Middle frontal gyrus (tissue), 1 donor: ENCODE results near the gene FOXN3.

Experiments used
- DNase-seq: peaks from one replicate; pipeline ENCODE4 v3.0.0-alpha.2; 2015; ENCODE audit warnings: low spot score; ENCODE audit errors: extremely low spot score

Gene FOXN3

DNA sequence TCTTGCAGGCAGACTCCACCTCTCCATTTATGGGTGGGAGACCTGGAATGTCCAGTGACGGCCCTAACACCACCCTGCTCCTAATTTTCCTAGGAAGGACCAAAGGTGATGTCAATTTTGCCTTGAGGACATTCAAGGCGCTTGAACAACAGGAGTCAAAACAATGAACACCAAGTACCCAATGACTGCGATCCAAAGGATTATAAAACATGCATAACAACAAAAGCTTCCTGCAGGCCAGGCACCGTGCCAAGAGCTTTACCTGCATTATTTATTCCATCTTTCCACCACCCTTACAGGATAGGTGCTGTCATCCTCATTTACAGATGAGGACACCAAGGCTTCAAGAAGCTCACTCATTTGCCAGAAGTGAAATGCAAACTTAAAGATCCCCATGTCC, 15.2 kb upstream of the FOXN3 start:
- DNase-seq = no peak

DNA sequence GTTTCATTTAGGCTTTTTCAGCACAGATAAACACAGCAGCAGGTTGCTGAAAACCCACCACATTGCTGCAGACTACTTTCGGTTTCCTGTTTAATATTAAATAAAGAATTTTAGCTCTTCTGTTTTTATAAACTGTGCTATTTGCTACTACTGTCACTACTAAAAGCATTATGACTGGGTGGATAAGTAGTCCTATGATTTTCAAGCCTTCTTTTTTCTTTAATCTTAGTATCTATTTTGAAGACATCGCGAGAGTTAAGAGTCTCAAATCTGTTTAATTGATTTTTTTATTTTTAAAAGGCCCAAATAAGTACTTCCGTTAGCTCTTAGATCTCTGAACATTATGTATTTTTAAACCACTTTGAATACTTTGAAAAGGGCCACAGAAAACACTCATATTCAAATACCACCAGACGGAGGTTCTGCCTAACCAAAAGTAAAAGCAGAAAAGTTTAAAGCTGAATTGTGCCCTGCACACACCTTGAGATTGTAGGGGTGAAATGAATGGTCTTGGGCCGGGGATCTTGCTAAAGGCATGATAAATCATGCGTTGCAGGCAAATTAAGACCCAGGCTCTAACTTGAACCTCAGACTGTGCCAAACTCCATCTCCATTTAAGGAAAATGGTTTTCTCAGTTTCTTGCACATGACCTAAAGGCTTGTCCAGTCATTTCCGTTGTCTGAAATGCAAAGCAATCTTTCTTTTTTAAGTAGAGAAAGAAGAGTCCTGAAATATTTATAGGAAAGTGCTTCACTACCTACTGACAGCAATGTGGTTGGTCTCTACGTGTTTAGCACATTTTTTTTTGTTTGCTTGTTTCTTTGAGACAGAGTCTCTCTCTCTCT, 13.6 kb upstream of the FOXN3 start:
- DNase-seq = no peak

DNA sequence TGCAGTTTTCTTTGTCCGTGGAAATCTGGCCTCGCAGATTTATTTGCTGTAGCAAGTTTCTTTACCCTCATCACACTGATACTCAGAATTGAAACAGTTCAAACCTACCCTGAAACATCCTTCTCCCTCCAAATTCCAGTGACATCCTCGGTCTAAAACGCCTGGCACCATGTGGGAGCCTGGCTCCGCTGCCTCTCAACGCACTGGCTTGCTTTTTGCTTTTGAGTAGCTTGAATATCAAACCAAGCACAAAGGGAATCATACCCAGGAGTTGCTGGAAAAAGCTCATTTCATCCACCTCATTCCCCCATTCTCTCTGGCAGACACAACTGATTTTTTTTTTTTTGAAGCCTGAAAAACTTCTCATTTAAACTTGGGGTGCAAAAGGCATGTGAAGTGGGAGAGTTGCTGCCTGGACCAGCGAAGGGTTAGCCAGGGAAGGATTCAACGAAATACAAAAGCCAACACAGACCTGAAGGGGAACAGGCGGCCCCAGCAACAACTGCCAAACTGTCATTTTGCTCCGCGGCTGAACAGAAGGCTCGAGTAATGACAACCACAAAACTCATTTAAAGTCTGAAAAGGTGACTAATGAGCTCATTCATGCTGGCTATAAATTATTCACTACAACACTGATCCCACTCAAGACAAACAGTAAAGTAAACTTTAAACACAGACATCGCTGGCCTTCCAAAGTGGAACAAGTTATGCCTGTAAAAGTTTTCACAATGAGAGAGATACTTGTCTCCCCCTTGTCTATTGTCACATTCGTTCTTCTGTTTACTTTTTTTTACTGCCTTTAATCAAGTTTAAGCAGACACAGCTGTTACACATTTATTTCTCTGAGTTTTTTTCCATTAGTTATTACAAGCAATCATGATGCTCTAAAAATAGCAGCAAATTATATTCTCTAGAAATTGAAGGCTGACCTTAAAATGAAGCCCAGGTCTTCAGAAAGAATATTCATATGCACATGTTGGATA, 12.5 kb upstream of the FOXN3 start:
- no peak for DNase-seq

DNA sequence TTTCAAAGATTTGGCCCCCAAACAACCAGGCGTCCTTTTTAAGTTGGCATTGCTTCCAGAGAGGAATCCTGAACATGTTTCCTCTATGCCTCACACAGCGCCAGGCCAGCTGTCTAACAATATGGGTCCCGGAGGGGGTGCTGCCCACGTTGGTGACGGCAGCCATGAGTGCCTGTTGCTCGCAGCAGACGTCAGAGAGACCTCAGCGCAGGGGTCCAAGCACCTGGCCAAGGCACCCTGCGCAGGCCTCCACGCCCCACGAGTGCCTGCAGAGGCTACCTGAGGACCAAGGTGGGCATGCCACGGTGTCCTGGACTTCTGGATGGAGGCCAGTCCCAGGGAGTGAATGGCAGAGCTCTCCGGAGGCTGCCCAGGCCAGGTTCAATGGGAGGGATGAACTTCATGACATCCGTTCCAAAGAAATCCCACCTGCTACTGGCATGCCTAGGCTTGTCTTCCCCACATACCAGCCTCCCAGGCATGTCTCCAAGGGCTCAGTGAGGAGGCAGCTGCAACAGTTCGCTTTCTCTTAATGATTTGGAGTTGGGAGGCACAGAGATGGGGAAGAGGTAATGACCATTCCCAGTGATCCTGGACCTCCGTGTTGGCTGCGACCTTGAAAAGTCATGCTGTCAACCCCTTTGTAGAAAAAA, 11.6 kb upstream of the FOXN3 start:
- DNase-seq = no peak

DNA sequence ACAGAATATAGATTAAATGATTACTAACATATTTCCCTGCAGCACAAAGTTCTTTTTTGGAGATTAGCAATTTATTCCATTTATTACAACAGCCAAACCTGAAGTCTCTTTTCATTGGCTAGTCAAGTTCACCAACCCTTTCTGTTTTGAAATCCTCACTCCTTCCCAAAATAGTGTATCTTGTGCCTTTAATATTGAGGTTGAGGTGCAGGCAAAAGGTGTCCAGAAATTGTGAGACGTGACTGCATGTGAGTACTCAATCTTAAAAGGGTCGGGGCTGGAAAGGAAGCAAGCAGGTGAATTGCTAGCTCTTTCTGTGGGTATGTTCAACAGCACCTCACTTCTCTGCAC, 11.1 kb upstream of the FOXN3 start:
- DNase-seq = no peak

DNA sequence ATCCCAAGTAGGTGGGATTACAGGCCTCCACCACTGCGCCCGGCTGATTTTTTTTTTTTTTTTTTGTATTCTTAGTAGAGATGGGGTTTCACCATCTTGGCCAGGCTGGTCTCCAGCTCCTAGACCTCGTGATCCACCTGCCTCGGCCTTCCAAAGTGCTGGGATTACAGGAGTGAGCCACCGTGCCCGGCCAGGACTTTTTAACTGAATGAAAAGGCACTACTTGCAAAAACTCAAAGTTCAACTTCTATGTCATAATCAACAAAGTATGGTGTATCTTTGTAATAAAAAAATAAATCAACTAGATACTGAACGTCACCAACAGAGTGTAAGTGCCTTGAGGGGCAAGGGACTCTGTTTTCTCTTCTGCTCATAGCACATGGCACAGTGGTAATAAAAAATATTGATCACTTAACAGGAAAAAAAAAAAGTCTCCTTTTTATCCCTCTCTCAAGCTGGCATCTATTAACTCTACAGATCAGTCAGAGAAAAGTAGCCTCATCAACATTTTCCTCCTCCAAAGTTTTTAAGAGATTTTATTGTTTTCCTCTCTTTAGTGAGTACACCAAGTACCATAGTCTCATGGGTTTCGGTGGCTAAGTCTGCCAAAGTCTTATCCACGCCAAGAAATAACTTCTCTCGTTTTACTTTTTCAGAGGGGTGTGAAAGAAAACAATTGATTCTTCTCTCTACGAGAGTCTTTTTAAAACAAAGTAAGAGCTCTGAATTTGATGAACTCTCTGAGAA, 10.6 kb upstream of the FOXN3 start:
- DNase-seq = no peak

DNA sequence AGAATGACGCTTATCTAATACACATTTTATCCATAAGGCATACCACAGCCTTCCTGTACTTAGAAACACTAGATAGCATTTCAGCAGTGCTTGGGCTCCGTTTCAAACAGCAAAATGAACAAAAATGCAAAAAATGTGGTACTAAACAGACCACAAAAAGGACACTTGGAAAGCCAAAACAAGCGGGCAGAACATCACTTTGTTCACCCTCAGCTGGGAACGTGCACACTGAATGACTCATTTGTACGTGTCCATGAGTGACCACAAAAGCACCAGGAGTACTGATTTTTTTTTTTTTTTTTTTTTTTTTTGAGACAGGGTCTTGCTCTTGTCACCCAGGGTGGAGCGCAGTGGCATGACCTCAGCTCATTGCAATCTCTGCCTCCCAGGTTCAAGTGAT, 8.9 kb upstream of the FOXN3 start:
- no peak for DNase-seq

DNA sequence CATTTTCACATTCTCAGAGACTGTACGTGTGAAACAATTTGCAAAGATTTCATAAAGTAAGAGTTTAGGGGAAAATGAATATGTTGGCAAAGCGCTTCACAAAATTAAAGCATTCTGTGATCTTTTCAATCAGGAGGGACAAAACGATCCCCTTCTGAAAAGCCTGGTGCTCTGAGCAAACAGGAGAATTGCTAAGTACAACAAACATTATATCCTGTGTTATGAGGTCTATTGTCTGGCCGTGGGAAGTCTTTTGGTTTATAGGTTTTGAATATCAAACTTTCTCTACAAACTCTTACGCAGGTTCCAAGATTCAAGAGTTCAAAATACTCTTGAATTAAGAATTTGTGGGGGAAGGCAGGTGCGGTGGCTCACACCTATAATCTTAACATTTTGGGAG, 7.2 kb upstream of the FOXN3 start:
- no peak for DNase-seq

DNA sequence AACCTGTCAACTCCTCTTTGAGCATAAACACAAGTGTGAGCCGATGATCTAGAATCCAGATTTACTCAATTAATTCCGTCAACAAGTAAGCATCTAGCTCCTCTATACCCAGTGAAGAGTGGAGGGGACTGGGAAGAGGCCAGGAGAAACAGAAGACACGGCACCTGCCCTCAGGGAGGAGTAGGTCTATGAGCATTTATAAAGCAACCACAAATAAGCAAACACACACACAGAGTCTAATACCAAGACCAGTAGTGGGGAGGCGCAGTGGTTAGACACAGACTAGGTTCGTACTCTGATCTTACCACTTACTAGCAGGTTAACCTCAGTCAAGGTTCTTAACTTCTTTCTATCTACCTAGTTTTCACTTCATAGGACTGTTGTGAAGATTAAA, 5.9 kb upstream of the FOXN3 start:
- DNase-seq = no peak

DNA sequence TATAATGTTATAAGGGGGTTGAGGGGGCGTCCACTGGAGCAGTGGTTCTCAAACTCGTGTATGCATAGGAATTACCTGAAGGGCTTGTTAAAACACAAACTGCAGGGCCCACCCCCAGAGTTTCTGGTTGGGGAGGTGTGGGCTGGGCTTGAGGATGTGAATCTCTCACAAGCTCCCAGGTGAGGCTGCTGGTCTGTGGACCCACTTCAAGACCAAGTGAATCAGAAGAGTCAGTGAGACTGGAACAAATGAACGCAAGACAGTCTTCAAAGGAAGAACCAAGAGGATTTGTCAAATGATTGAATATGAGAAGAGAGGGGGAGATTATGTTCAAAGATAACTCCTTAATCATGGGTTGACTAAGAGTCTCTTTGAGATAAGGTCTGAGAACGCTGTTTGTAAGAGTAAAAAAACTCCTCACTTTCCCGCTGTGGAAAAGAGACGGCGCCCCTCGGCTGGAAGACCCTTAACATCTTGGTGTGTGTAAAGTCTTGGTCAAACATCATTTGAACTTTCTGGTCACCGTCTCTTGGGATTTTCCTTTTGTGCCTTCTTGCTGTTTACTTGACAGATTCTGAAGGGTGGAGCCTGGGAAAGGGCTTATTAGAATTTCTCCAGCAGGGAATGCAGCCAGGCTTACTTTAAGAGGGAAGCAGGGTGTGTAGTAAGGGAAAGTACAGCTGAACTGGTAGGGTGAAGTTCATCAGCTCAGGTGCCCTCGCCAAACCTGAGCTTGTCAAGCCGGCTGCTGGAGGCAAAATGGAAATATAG, 5.3 kb upstream of the FOXN3 start:
- no peak for DNase-seq

DNA sequence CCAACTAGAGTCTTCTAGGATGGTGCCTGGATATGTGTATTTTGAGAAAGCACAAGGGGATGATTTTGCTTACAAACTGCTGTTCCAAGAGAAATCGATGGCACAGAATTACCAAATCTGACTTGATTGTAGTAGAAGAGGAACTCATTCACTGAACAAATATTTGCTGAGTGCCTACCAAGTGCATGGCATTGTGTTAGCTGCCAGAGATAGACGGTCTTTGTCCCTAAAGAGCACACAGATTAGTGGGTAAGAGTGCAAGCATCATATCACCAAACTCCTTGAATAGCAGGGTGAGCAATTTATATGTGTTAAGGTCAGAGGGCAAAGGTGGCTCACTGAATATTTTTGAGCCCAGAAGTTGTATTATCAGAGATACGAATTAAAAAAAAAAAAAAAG, 3.5 kb upstream of the FOXN3 start:
- DNase-seq = no peak

DNA sequence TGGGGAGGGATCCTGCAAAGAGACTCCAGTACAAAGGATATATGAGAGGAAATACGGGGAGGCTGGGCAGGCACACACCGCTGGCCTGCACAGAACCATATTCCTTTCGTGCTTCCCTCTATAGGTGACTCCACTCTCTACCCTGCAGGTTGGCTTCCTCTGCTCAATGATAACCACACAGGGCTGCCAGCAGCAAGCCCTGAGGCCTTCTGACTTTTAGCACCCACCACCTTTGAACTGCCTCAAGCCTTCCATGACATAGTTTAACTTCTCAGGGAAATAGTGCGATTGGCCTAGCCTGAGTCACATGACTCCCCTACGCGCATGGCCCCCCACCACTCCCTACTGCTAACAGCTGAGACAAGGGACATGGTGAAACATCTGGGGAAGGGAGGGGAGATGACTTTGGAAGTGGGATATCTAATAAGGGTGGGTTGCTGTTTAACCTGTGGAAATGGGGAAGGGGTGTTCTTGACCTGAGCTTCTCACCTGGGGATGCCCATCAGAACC, 3.0 kb upstream of the FOXN3 start:
- no peak for DNase-seq

DNA sequence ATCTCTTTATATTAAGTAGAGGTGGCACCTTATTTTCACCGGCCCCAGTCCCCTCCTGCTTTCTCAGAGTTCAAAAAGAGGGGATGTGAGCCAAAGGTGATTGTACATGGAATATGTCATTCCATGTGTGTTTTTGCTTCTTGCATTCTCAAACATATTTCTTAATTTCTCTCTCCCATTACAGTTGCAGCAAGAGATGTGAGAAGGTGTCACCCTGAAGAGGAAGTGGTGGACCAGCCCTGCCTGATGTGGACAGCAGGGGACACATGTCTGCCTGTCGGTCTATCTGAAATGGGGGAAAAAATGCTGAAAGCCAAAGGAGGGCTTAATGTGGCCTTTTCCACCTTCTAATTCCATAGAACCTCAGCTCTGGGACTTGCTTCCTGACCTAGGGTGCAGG, 1.9 kb upstream of the FOXN3 start:
- no peak for DNase-seq

DNA sequence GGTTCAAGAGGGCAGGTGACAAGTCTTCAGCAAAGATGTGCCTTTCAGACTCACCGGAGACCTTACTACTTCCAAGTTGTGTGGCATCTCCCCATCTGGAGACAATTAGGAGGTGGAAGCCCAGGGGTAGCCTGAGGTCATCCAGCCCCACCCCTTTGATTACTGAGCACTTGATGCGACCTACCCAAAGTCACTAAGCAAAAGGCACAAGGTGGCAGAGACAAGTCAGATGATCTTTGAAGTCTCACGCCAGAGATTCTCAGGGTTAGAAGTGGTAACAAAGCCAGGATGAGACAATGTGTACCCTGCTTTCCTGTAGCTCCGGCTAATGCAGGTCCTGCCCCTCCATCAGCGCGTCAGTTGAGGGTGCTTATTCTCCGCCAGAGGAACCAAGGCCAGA, 1.4 kb upstream of the FOXN3 start:
- DNase-seq = no peak

DNA sequence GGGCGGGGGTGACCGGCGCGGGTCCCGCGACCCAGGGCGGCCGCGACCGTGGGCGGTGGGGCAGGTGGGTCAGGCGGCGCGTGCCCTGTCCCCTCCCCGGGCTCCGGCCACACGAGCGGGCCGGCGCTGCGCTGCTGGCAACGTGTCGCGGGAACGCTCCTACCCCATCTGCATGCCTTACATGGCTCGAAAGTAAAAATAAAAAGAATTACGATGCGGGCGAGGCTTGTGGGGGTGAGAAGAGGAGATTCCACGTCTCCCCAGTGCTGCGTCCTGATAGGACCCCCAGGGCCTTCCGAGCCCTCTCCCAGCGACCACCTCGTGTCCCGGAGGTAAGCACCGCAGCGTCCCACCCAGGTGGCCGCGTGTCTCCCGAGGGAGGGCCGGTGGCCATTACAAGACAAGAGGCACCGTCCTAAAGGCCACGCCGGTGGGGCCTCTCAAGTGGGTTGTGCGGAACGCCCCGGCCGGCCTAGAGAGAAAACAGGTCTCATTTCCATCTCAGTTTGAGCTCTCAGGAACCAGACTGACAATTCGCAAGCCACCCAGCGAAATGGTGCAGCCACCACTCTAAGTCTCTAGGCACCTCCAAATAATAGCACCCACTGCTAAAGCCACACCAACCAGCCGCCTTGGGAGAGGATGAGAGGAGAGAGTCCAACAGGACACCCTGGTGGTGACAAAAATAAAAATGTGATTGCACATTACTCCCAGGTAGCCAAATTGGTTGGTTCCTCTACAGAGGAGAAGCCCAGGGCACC, 612 bp upstream of the FOXN3 start:
- no peak for DNase-seq

DNA sequence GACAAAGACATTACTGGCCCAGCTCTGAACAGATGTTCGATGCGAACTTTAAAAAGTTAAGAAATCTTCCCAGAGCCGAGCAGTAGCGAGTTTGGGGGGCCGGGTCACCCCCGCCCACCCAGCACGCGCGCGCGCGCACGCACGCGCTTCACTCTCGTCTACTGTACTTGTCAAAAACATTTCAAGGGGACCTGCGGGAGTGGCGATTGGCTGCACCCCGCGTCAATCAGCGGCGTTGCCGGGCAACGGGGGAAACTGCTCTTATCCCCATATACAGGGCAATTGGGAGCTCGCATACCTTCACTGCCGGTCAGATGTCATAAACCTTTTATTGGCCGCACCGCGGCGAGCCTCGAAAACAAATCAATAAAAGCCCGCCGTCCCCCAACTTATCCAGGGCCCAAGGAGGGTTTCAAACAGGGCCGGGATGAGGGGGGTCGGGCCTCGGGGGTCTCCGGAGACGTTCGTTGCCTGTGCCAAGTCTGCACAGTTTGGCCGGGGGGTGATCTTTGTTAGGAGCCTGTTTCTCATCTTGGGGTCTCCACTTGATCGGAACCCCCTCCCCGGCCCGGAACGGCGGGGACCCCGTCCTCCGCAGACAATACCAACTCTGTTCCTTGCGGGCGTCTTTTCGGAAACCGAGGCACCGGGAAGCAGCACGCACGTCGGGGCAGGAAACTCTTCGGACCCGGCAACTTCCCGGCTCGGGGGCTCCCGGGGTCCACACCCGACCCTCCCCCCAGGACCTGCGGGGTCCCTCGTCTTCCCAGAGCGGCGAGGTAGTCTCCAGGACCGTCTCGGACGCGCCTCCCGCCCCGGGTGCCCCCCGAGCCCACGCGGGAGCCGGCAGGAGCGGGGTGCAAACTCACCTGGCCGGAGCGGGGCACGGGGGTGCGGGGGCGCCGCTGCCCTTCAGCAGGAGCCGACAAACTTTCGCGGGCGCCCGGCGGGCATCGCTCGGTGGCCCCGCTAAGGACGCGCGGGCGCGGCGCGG, 734 bp downstream of the FOXN3 start:
- peak; percentile 93 for DNase-seq

DNA sequence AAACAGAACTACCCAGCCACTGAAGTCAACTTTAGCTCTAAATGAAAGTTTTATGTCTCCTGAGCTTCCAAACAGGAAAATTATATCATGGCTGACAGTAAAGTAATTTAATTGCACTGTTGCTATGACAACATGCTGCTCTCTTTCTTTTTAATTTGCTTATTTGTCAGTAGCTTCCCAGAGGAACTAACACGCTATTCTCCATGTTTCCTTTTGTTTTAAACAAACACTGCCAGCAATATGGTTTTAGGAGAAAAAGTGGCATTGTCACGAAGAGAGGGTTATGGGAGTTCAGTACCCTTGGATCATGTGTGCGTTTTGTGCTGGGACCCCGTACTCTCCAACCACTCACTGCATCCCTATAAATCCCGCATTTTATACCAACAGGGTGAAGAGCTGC, 1.9 kb downstream of the FOXN3 start:
- no peak for DNase-seq

DNA sequence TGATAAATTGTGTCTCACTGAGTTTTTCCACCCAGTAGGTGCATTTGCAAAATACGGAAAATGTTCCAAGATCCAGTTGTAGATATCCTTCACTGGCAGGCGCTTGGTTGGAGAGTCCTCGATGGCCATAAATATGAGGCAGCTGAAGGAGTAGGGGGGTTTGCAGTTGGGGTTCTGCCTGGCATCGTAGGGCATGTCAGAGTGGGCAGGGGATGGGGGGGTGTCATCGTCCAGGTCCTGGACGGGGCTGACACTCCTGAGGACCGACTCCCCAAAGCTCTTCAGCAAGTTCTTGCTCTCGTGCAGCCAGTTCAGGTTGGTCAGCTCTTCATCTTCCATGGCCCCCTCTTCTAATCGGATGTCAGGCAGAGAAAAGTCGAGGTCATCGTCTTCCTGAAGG, 5.1 kb downstream of the FOXN3 start:
- DNase-seq = no peak
